ENCODE measurements around the gene SIPA1L3.

The SIPA1L3 gene

GRCh38 chr19:37946132-37946531, 39.1 kb downstream of the SIPA1L3 start:
- DNase-seq (ENCODE audit: low spot score), result no peak

GRCh38 chr19:37947778-37948177, 40.8 kb downstream of the SIPA1L3 start:
- no peak for DNase-seq (ENCODE audit: low spot score)

GRCh38 chr19:37948362-37948761, 41.4 kb downstream of the SIPA1L3 start:
- no peak for DNase-seq (ENCODE audit: low spot score)

- no peak for DNase-seq (ENCODE audit: low spot score)
These were observed 43.6 kb downstream of the SIPA1L3 start for GRCh38 chr19:37950471-37951175.

- DNase-seq (ENCODE audit: low spot score), result no peak
These were observed 44.8 kb downstream of the SIPA1L3 start for GRCh38 chr19:37951816-37952210.

- DNase-seq (ENCODE audit: low spot score), result peak; percentile 81
These were observed 46.3 kb downstream of the SIPA1L3 start for GRCh38 chr19:37953171-37953917.

- DNase-seq (ENCODE audit: low spot score), result no peak
These were observed 46.9 kb downstream of the SIPA1L3 start for GRCh38 chr19:37953918-37954303.

GRCh38 chr19:37954421-37954874, 47.4 kb downstream of the SIPA1L3 start:
- DNase-seq (ENCODE audit: low spot score), result no peak

GRCh38 chr19:37955986-37956385, 49.0 kb downstream of the SIPA1L3 start:
- no peak for DNase-seq (ENCODE audit: low spot score)

- no peak for DNase-seq (ENCODE audit: low spot score)
These were observed 50.2 kb downstream of the SIPA1L3 start for GRCh38 chr19:37957176-37957575.

- no peak for DNase-seq (ENCODE audit: low spot score)
These were observed 52.7 kb downstream of the SIPA1L3 start for GRCh38 chr19:37959665-37960114.

- no peak for DNase-seq (ENCODE audit: low spot score)
These were observed 54.2 kb downstream of the SIPA1L3 start for GRCh38 chr19:37961198-37961597.

GRCh38 chr19:37963190-37963936, 56.4 kb downstream of the SIPA1L3 start:
- no peak for DNase-seq (ENCODE audit: low spot score)

- no peak for DNase-seq (ENCODE audit: low spot score)
These were observed 57.1 kb downstream of the SIPA1L3 start for GRCh38 chr19:37964109-37964508.

- DNase-seq (ENCODE audit: low spot score), result no peak
These were observed 59.2 kb downstream of the SIPA1L3 start for GRCh38 chr19:37966211-37966661.

GRCh38 chr19:37966662-37967231, 59.7 kb downstream of the SIPA1L3 start:
- no peak for DNase-seq (ENCODE audit: low spot score)

GRCh38 chr19:37969695-37970094, 62.7 kb downstream of the SIPA1L3 start:
- no peak for DNase-seq (ENCODE audit: low spot score)

- DNase-seq (ENCODE audit: low spot score), result no peak
These were observed 63.7 kb downstream of the SIPA1L3 start for GRCh38 chr19:37970699-37971098.

- no peak for DNase-seq (ENCODE audit: low spot score)
These were observed 65.8 kb downstream of the SIPA1L3 start for GRCh38 chr19:37972803-37973202.

GRCh38 chr19:37973666-37974065, 66.7 kb downstream of the SIPA1L3 start:
- DNase-seq (ENCODE audit: low spot score), result no peak

GRCh38 chr19:37975071-37975470, 68.1 kb downstream of the SIPA1L3 start:
- DNase-seq (ENCODE audit: low spot score), result no peak

All from ecto neural progenitor cell (in vitro differentiated cells).